GM18526 (cell line): ENCODE measurements around the gene SNX2.
A peak's percentile ranks its signal among the peaks of the same experiment; 100 is the strongest.

Source experiments
- POLR2A ChIP-seq: IDR thresholded peaks from 3 replicates; pipeline ENCODE4 v1.6.1; 2011; ENCODE audit not compliant: insufficient read length; ENCODE audit errors: extremely low read depth

SNX2 gene

GRCh38 chr5:122790354-122791103 lies 15.6 kb downstream of the SNX2 start:
- no peak for TF ChIP-seq POLR2A

- no peak for TF ChIP-seq POLR2A
Measured at GRCh38 chr5:122805481-122805880, 30.6 kb downstream of the SNX2 start.

DNA sequence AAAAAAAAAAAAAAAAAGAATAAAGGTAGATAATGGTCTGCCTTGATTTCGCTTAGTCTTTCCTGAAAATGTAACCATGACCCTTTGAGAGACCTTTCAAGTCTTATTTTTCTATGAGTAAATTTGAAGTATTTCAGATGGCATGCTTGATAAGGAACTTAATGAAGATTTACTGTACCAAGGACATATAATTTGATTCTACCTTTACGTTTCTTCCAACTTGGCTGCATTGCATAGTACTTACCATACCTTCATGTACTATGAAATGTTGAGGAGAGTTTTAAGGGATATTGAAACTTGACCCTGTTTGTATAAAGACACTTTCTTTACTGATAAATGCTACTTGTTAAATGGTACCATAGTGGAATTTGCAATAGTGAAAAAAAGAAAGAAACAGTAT lies 35.5 kb downstream of the SNX2 start:
- TF ChIP-seq POLR2A, result no peak

- no peak for TF ChIP-seq POLR2A
Measured at GRCh38 chr5:122815218-122815767, 40.4 kb downstream of the SNX2 start.

DNA sequence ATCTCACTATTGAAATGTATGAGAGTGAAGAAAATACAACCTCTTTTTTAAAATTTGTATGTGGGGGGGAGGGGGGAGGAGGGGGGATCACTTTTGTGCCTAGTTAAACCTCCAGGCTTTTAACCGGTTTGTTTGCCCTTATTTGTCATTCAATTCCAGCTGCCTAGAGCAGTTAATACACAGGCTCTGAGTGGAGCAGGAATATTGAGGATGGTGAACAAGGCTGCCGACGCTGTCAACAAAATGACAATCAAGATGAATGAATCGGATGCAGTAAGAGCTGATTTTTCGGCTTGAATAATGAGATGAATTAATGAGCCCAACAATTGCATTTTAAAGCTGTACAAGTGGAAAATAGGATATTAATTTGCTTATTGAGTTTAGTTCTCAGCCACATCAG lies 41.9 kb downstream of the SNX2 start:
- no peak for TF ChIP-seq POLR2A

- no peak for TF ChIP-seq POLR2A
Measured at GRCh38 chr5:122831984-122832383, 57.1 kb downstream of the SNX2 start.

DNA sequence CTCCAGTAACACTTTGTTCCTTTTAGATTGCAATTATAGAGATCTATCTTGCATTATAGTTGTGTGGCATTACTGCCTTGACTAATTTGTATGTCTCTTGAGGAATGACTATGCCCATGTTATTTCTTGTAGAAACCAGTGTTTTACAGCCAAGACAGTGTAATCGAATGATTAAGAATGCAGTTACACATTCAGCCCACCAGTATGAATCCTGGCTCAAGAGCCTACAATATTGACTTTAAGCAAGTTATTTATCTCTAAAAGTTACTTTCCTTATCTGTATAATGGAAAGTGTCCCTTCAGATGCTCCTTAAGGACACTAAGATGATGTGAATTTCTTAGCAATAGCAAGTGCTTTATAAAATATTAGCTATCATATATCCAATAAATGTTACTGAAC lies 60.8 kb downstream of the SNX2 start:
- no peak for TF ChIP-seq POLR2A

DNA sequence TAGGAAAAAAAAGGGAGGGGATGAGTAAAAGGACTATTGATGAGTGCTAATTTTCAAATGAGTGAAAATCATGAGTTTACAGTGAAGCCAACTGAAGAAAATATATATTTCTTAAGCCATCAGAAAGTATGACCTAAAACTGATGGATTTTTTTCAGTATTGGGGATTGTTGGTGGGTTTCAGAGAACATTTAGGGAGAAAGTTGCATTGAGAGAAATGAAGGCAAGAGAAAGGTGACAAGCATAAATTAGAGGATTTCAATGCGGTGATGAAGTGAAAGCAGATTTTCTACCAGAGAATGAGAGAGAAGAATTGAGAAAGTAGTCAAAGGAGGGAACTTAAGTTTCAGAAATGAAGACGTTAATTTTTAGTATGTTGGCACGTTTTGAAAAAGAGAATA lies 62.1 kb downstream of the SNX2 start:
- TF ChIP-seq POLR2A, result no peak

- TF ChIP-seq POLR2A, result no peak
Measured at GRCh38 chr5:122839731-122840130, 64.9 kb downstream of the SNX2 start.

- no peak for TF ChIP-seq POLR2A
Measured at GRCh38 chr5:122842016-122842580, 67.2 kb downstream of the SNX2 start.

DNA sequence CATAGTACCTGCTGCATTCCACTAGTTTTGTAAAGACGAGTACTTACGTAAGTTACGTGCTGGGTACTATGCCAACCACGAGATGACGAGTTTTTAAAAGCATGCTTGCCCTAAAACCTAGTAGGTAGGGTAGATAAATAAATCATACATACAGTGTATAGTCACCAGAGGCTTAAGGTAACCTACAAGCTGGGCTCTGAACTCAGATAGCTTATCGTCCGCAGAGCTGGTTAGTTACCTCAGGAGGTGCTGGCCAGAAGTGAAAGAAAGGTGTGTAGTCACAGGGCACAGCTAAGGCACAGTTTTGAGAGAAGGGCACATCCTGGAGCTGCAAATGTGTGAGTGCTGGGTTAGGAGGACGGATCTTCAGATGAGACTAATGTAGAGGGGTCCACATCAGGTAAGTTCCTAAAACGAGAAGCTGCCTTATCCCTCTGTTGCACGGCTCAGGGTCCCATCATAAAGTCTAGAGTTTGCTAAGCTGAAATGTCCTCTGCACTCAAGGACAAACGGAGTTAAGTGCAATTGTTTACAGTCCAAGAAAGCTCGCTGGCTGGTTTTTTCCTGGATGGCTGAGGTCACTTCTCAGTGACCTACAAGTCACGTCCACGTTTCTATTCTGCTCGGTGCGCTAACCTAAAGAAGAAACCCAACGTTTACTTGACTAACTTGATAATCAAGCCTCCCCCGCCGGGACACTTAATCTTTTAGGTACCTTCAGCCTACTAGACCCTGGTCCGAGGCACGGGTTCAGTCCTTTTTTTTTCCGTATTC lies 69.4 kb downstream of the SNX2 start:
- TF ChIP-seq POLR2A, result no peak

GRCh38 chr5:122844910-122845228 lies 70.0 kb downstream of the SNX2 start:
- TF ChIP-seq POLR2A, result no peak

DNA sequence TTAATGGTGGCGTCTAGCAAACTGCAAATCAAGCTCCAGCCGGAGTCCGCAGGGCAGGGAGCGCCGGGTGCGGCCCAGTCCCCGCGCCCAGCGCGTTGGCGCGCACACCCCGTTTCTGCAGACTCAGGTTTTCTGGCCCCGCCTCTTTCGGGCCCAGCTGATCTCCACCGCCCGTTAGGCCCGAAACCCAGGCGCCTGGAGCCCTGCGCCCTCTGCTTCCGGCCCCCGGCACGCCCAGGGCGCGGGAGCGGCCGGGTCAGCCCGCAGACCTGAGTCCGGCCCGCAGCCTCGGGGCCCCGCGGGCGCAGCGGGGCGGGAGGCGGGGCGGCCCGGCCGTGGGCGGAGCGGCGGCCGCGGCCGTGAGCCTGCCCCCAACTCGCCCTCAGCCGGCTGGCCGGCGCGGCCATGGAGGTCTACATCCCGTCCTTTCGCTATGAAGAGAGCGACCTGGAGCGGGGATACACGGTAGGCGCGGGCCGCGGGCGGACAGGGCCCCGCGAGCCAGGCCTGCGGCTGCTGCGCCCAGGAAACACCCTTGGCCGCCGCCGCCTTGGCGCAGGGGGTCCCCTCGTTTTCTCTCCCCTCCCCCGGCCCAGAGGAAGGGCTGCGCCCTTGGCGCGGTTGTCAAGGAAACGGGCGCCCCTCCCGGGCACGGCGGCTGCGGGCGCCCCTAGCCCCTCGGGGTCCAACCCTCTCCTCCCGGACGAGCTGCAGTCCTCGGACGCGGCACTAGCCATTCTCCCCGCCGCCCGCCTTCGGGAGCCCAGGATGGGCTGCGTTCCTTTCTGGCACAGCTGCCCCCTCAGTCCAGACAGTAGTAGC lies 70.6 kb downstream of the SNX2 start, which contains the start of gene SNX24:
TSS of gene SNX24 (plus strand) at position 385 of the 822 bp plus-strand sequence. CDS start at position 406, 21 bp downstream.
- TF ChIP-seq POLR2A, result peak; percentile 25

DNA sequence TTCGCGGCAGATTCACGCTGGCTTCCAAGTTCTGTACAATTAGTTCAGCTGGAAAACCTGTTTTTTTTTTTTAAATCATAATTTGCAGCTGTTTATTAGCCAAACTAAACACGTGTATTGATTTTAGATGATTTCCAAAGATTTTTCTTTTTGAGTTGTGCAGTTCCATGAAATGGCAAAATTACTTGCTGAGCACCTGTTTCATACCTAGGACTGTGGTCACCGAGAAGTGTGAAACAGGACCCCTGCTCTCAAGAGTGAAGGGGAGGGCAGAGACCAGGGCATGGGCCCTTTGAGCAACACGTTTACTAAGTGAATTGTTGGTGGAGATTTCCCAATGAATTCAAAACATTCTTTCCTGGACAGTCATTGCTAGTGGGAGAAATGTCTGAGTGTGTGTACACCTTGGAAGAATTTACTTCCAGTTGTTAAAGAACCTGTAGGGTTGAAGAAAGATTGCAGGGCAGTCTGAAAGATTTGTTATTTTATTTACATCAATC lies 71.2 kb downstream of the SNX2 start:
- no peak for TF ChIP-seq POLR2A

DNA sequence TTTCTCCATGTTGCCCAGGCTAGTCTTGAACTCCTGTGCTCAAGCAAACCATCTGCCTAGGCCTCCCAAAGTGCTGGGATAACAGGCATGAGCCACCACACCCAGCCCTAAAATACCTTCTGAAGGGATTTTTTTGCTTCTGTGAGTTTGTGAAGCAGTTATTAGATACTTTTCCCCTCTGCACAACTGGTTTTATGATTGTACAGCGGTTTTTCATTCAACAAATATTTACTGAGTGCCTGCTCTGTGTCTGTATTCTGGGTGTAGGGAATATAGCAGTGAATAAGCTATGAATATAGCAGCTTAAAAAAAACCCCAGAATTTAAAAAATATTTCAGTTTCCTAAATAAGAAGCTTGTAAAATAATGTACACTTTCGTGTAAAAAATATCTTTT lies 72.8 kb downstream of the SNX2 start:
- no peak for TF ChIP-seq POLR2A

DNA sequence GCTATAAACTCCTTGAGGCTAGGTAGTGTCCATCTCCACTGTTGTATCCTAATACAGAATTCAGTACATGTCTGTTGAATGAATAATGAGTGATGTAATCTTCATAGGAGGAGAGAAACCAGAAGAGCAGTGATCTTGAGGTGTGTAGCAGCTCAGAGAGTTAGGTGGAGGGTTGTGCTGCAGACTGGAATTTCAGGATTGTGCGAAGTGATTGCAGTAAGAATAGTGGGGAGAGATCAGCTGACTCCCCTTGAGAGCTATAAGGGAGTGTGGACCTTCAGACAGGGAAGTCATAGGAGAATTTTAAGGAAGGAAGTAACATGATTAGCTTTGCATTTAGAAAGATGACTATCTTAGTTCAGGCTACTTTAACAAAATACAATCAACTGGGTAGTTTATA lies 74.9 kb downstream of the SNX2 start:
- no peak for TF ChIP-seq POLR2A

- TF ChIP-seq POLR2A, result no peak
Measured at GRCh38 chr5:122858451-122858850, 83.6 kb downstream of the SNX2 start.
